HCT116 (cell line): Measurements from ENCODE around the gene SLAMF7. TPM values are rescaled to one million over a fixed set of nuclear protein-coding genes. Genes with fewer than 3 reads are reported as not detected.

Experiments used
- ATAC-seq: fragments of 200-7000 bp; cut with Tn5 transposase; 2 replicates; pipeline ENCODE4 v1.9.1; 2020; ENCODE audit warnings: mild to moderate bottlenecking, moderate library complexity
- Bru-seq: library from RNA; stranded (reverse); fragments of 400-500 nt; gene quantifications from one replicate; lab custom pipeline; 2021; lab: Mats Ljungman, UMichigan
- BruChase-seq, 2 experiments: library from RNA; stranded (reverse); fragments of 400-500 nt; gene quantifications; one replicate each; lab custom pipeline; 2021; lab: Mats Ljungman, UMichigan
- BruUV-seq: library from RNA; stranded (reverse); fragments of 400-500 nt; replicated peaks from 2 replicates; lab custom pipeline; 2021; lab: Mats Ljungman, UMichigan
- CTCF ChIA-PET: fragments of 300-600 bp; sonication (Branson Sonifier 250); formaldehyde crosslinking; loops from one replicate; lab custom pipeline; 2021; ENCODE audit warnings: antibody characterized with exemption; lab: Charles Lee
- POLR2A ChIA-PET: fragments of 300-600, 350-600 bp; sonication (Branson Sonifier 250); formaldehyde crosslinking; loops from one replicate; lab custom pipeline; 2021; ENCODE audit warnings: antibody characterized with exemption; lab: Charles Lee
- RAD21 ChIA-PET, 2 experiments: fragments of 300-600 bp; sonication (Branson Sonifier 250); formaldehyde crosslinking; loops; one replicate each; lab custom pipeline; 2023; ENCODE audit warnings: low total read pairs in 2 of 2; ENCODE audit not compliant: uncharacterized antibody in 2 of 2, unreplicated experiment in 2 of 2, low non-redundant PET in 1 of 2; lab: Charles Lee
- DNase-seq: peaks from one replicate; pipeline ENCODE4 v3.0.0-alpha.2; 2010; ENCODE audit warnings: low read depth, low spot score
- H2AFZ ChIP-seq: fragments of 200-600 bp; shearing (Covaris generic), sonication (generic); 2 replicates; pipeline ENCODE4 v1.6.1; 2017; ENCODE audit warnings: low read depth, mixed run types, mixed read lengths, antibody characterized with exemption, low read length; ENCODE audit not compliant: poor library complexity, severe bottlenecking
- H3K27ac ChIP-seq: 2 replicates; pipeline ENCODE4 v1.5.1; 2012; ENCODE audit warnings: low read depth, low read length
- H3K27me3 ChIP-seq: fragments of 200-600 bp; sonication (generic); 2 replicates; pipeline ENCODE4 v1.6.1; 2016; ENCODE audit warnings: mixed run types, low read length, mixed read lengths; ENCODE audit not compliant: insufficient read depth
- H3K36me3 ChIP-seq, 2 experiments: fragments of 200-500 bp in 1 of 2; fragments of 200-600 bp in 1 of 2; sonication (Bioruptor generic) in 1 of 2; sonication (generic) in 1 of 2; 2 replicates each; pipeline versions ENCODE4 v1.5.1 to v1.6.1; 2014 to 2016; ENCODE audit warnings: low read length in 2 of 2, inconsistent platforms in 1 of 2, mixed read lengths in 1 of 2, mixed run types in 1 of 2; ENCODE audit not compliant: insufficient read depth in 2 of 2, control insufficient read depth in 1 of 2
- H3K4me1 ChIP-seq, 2 experiments: fragments of 200-600 bp in 1 of 2; sonication (generic) in 1 of 2; 2 replicates each; pipeline versions ENCODE4 v1.5.1 to v1.6.1; 2012 to 2017; ENCODE audit warnings: low read length in 2 of 2, inconsistent platforms in 1 of 2, mild to moderate bottlenecking in 1 of 2, mixed read lengths in 1 of 2, mixed run types in 1 of 2, moderate library complexity in 1 of 2; ENCODE audit not compliant: insufficient read depth in 2 of 2, control insufficient read depth in 1 of 2
- H3K4me2 ChIP-seq: fragments of 200-600 bp; sonication (generic); 2 replicates; pipeline ENCODE4 v1.6.1; 2017; ENCODE audit warnings: mixed run types, low read length, mixed read lengths
- H3K4me3 ChIP-seq, 2 experiments: fragments of 200-600 bp in 1 of 2; sonication (generic) in 1 of 2; replicated peaks in 1 of 2; 2 replicates each; pipeline ENCODE4 v1.5.1; 2011 to 2016; ENCODE audit warnings: low read length in 2 of 2, control low read depth in 1 of 2, low read depth in 1 of 2, mild to moderate bottlenecking in 1 of 2, mixed read lengths in 1 of 2, mixed run types in 1 of 2
- H3K79me2 ChIP-seq: fragments of 200-600 bp; sonication (generic); 2 replicates; pipeline ENCODE4 v1.6.1; 2017; ENCODE audit warnings: mild to moderate bottlenecking, mixed run types, low read length, moderate library complexity, mixed read lengths; ENCODE audit not compliant: insufficient read depth
- H3K9ac ChIP-seq: fragments of 200-600 bp; sonication (generic); 2 replicates; pipeline ENCODE4 v1.6.1; 2016; ENCODE audit warnings: low read length, mixed read lengths
- H3K9me2 ChIP-seq: fragments of 200-600 bp; sonication (generic), shearing (Covaris generic); 2 replicates; pipeline ENCODE4 v1.6.1; 2017; ENCODE audit warnings: mixed run types, mild to moderate bottlenecking, moderate library complexity; ENCODE audit not compliant: insufficient read depth
- H3K9me3 ChIP-seq, 2 experiments: fragments of 200-500 bp in 1 of 2; fragments of 200-600 bp in 1 of 2; sonication (Bioruptor generic) in 1 of 2; sonication (generic) in 1 of 2; 2 replicates each; pipeline ENCODE4 v1.6.1; 2014 to 2017; ENCODE audit warnings: low read length in 2 of 2, mixed read lengths in 2 of 2, inconsistent platforms in 1 of 2, low read depth in 1 of 2, mild to moderate bottlenecking in 1 of 2, mixed run types in 1 of 2, moderate library complexity in 1 of 2; ENCODE audit not compliant: control insufficient read depth in 1 of 2, insufficient read depth in 1 of 2
- H4K20me1 ChIP-seq: fragments of 200-600 bp; sonication (generic), shearing (Covaris generic); 2 replicates; pipeline ENCODE4 v1.6.1; 2017; ENCODE audit warnings: mixed run types, mild to moderate bottlenecking, moderate library complexity; ENCODE audit not compliant: insufficient read depth
- CBX3 ChIP-seq: IDR thresholded peaks from 2 replicates; pipeline ENCODE4 v1.6.1; 2012; ENCODE audit warnings: low read depth
- CEBPB ChIP-seq: IDR thresholded peaks from 2 replicates; pipeline ENCODE4 v1.6.1; 2012; ENCODE audit warnings: low read depth
- EZH2 ChIP-seq: fragments of 200-600 bp; sonication (generic); IDR thresholded peaks from 2 replicates; pipeline ENCODE4 v1.6.1; 2017; ENCODE audit warnings: antibody characterized with exemption, mixed run types
- POLR2AphosphoS5 ChIP-seq: IDR thresholded peaks from 2 replicates; pipeline ENCODE4 v1.6.1; 2011; ENCODE audit warnings: mild to moderate bottlenecking, low read depth, low read length, moderate library complexity
- YY1 ChIP-seq: IDR thresholded peaks from 2 replicates; pipeline ENCODE4 v1.6.1; 2011; ENCODE audit warnings: low read length, low read depth, moderate library complexity, mild to moderate bottlenecking; ENCODE audit not compliant: insufficient replicate concordance; ENCODE audit errors: extremely low read depth
- intact Hi-C: fragments of 100-400 bp; cut with micrococcal nuclease; formaldehyde crosslinking; loops from 2 replicates; pipeline ENCODE4 v1.10.0; 2022
- long read RNA-seq: library from polyadenylated mRNA; unstranded; transcript quantifications from one replicate; pipeline ENCODE4 v2.0.0, GENCODE V29; 2021; ENCODE audit not compliant: unreplicated experiment
- polyA plus RNA-seq: library from polyadenylated mRNA; unstranded; fragments of >200 nt; gene quantifications from 2 replicates; pipeline ENCODE4 v1.2.1, GENCODE V29; 2012; ENCODE audit warnings: missing spikeins
- total RNA-seq: library from RNA; stranded (reverse); gene quantifications from one replicate; pipeline ENCODE4 v1.2.1, GENCODE V29; 2021; ENCODE audit not compliant: unreplicated experiment
- TF ChIP-seq, protein P1 (sequence below): IDR thresholded peaks from 2 replicates; pipeline ENCODE4 v1.6.1; 2012; ENCODE audit warnings: low read depth
- TF ChIP-seq, protein P2 (sequence below), 3 experiments: fragments of 200-600 bp in 1 of 3; sonication (generic) in 1 of 3; IDR thresholded peaks in 2 of 3; conservative IDR thresholded peaks in 1 of 3; 2 replicates each; pipeline ENCODE4 v1.5.1; 2012 to 2017; ENCODE audit warnings: low read depth in 2 of 3, low read length in 2 of 3, antibody characterized with exemption in 1 of 3, borderline replicate concordance in 1 of 3, control low read depth in 1 of 3, mild to moderate bottlenecking in 1 of 3, mixed read lengths in 1 of 3, mixed run types in 1 of 3, moderate library complexity in 1 of 3; ENCODE audit not compliant: insufficient read depth in 1 of 3

SLAMF7 gene, protein sequence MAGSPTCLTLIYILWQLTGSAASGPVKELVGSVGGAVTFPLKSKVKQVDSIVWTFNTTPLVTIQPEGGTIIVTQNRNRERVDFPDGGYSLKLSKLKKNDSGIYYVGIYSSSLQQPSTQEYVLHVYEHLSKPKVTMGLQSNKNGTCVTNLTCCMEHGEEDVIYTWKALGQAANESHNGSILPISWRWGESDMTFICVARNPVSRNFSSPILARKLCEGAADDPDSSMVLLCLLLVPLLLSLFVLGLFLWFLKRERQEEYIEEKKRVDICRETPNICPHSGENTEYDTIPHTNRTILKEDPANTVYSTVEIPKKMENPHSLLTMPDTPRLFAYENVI
- 0.34 TPM for total RNA-seq
- 0.07 and 0.20 TPM in 2 replicates for polyA plus RNA-seq
- percentile 29 among the genes with signal in this experiment for Bru-seq, nascent RNA
- BruChase-seq, experiment 1, labeled RNA remaining after a 6-hour chase: percentile 34 among the genes with signal in this experiment
- BruChase-seq, experiment 2, labeled RNA remaining after a 2-hour chase: percentile 18 among the genes with signal in this experiment
- long read RNA-seq, partial matches to known transcripts: 0 of 1 reads
- long read RNA-seq, other reads (novel, unspliced or antisense): 1 of 1 reads

DNA sequence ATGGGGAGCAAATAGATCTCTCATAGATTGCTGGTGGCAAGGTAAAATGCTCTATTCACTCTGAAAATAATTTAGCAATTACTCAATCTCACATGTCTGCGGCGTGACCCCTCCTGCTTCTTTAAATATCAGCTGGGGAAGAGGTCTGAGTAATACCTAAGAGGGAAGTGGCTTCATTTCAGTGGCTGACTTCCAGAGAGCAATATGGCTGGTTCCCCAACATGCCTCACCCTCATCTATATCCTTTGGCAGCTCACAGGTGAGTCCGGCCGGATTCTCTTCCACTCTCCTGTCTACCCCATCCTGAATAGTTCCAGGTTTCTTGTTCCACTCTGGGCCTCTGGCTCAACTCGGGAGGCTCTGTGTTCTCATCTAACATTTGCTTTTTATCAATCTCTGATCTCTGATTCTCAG lies at the start of gene SLAMF7:
Gene SLAMF7, plus strand, starts transcription at position 150 of the 414 bp plus-strand sequence. Its CDS starts 55 bp downstream, at position 205.
- no peaks in the 10 kb centered on the region for H3K9me3 ChIP-seq
- no peak within 1 kb of the TSS for H3K4me2 ChIP-seq
- H3K9ac ChIP-seq: no peak within 1 kb of the TSS
- H3K27me3 ChIP-seq: no peaks in the 10 kb centered on the region
- CTCF ChIA-PET: interaction anchor here (1.1 kb wide), 1 partner anchor 24 kb away, joined by 3 read pairs; no protein-coding TSS in a partner anchor
- no peaks in the 10 kb centered on the region for H3K79me2 ChIP-seq
- RAD21 ChIA-PET: no interaction called here
- POLR2A ChIA-PET: interaction anchor here (1.2 kb wide), 1 partner anchor 11 kb away, joined by 3 read pairs; no protein-coding TSS in a partner anchor
- H3K27ac ChIP-seq: no peak within 1 kb of the TSS
- peaks cover 0 to 5% of the 10 kb centered on the region in 2 experiments; a peak in 1 of 4 replicates for H3K4me1 ChIP-seq
- BruUV-seq: no TSS peak
- TF ChIP-seq EZH2 (no peak), POLR2AphosphoS5 (no peak), YY1 (no peak), CBX3 (no peak), CEBPB (no peak)
- TF ChIP-seq, protein P1, sequence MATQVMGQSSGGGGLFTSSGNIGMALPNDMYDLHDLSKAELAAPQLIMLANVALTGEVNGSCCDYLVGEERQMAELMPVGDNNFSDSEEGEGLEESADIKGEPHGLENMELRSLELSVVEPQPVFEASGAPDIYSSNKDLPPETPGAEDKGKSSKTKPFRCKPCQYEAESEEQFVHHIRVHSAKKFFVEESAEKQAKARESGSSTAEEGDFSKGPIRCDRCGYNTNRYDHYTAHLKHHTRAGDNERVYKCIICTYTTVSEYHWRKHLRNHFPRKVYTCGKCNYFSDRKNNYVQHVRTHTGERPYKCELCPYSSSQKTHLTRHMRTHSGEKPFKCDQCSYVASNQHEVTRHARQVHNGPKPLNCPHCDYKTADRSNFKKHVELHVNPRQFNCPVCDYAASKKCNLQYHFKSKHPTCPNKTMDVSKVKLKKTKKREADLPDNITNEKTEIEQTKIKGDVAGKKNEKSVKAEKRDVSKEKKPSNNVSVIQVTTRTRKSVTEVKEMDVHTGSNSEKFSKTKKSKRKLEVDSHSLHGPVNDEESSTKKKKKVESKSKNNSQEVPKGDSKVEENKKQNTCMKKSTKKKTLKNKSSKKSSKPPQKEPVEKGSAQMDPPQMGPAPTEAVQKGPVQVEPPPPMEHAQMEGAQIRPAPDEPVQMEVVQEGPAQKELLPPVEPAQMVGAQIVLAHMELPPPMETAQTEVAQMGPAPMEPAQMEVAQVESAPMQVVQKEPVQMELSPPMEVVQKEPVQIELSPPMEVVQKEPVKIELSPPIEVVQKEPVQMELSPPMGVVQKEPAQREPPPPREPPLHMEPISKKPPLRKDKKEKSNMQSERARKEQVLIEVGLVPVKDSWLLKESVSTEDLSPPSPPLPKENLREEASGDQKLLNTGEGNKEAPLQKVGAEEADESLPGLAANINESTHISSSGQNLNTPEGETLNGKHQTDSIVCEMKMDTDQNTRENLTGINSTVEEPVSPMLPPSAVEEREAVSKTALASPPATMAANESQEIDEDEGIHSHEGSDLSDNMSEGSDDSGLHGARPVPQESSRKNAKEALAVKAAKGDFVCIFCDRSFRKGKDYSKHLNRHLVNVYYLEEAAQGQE: no peak
- TF ChIP-seq, protein P2, sequence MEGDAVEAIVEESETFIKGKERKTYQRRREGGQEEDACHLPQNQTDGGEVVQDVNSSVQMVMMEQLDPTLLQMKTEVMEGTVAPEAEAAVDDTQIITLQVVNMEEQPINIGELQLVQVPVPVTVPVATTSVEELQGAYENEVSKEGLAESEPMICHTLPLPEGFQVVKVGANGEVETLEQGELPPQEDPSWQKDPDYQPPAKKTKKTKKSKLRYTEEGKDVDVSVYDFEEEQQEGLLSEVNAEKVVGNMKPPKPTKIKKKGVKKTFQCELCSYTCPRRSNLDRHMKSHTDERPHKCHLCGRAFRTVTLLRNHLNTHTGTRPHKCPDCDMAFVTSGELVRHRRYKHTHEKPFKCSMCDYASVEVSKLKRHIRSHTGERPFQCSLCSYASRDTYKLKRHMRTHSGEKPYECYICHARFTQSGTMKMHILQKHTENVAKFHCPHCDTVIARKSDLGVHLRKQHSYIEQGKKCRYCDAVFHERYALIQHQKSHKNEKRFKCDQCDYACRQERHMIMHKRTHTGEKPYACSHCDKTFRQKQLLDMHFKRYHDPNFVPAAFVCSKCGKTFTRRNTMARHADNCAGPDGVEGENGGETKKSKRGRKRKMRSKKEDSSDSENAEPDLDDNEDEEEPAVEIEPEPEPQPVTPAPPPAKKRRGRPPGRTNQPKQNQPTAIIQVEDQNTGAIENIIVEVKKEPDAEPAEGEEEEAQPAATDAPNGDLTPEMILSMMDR (IDR thresholded peaks at IDR 0.05 in 2 of 3, conservative IDR thresholded peaks at IDR 0.05 in 1 of 3; ENCODE audit: borderline replicate concordance in 1 of 3, insufficient read depth in 1 of 3, low read depth in 2 of 3, low read length in 2 of 3): no peak
- no peaks in the 10 kb centered on the region for H3K36me3 ChIP-seq
- H4K20me1 ChIP-seq: no peaks in the 10 kb centered on the region
- intact Hi-C loops: no loop called here
- no peak within 1 kb of the TSS for H3K4me3 ChIP-seq
- H3K9me2 ChIP-seq: no peaks in the 10 kb centered on the region
- ATAC-seq (no peak), DNase-seq (no peak)
- H2AFZ ChIP-seq: peak within 1 kb of the TSS; percentile 66
